Dedifferentiated amniotic fluid mesenchymal stem cell (primary cell): Measurements from ENCODE around the gene RPL14.
"Not testable (repeated sequence)": the region's sequence is repeated elsewhere in the genome, so short reads cannot be mapped to it uniquely, and the experiment has no call there.

Experiments
- DNase-seq: peaks from one replicate; pipeline ENCODE4 v3.0.0-alpha.2; 2016; ENCODE audit errors: extremely low spot score

The RPL14 gene

DNA sequence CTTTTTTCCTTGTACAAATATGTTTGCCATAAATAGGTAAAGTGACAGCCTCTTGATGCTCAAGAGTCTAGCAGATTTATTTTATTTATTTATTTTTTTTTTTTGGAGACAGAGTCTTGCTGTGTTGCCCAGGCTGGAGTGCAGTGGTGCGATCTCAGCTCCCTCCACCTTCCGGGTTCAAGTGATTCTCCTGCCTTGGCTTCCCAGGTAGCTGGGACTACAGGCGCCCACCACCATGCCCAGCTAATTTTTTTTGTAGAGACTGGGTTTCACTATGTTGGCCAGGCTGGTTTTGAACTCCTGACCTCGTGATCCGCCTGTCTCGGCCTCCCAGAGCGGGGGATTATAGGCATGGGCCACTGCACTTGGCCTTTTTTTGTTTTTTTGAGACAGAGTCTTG, 5.7 kb downstream of the RPL14 start:
- not testable (repeated sequence) for DNase-seq

DNA sequence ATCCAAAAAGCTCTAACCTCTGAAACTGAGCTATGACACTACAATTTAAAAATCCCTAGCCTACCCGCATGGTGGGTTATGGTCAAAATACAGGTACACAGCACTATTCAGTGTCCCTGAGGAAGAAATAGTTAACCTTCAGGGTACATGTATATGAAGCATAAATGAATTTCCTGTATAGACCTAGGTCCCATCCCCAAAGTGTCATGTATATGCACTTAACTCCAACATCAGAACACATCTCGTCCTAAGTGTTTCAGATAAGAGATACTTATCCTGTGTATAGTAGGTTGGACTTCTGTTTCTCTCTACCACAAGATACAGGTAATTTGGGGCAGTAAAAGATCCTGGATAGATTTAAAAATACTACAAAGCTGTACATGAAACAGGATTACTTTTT, 6.4 kb downstream of the RPL14 start:
- DNase-seq, result no peak

DNA sequence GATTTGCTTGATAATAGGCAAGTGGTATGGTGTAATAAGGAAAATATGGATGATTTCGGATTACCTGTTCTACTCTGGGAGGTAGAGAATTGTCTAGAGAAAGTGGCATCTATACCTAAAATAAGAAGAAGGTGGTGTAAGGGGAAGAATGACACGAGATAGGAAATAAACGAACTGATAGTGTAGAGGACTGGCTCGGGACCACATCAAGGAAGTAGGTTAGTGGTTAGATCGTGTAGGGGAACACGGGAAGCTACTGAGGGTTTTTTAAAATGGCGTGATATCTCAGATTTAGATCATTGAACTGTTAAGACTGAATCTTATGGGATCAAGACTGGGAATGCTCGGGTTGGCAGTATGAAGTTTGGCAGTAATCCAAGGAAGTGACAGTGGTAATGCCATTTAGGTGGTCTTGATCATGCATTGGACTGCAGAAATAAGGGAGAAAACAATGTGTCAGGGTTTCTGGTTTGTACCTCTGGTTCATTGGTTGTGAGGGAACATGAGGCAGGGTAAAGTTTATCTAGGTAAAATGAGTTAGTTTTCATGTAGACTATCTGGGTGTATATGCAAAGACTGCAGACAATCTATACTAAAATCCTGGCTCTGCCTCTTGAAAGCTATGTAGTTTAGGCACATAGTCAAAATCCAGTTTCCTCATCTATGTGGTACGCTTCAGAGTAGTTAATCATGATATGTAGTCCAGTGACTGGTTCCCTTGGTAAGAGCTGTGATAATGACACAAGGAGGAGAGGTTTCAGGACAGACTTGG, 7.4 kb downstream of the RPL14 start:
- DNase-seq, result no peak

DNA sequence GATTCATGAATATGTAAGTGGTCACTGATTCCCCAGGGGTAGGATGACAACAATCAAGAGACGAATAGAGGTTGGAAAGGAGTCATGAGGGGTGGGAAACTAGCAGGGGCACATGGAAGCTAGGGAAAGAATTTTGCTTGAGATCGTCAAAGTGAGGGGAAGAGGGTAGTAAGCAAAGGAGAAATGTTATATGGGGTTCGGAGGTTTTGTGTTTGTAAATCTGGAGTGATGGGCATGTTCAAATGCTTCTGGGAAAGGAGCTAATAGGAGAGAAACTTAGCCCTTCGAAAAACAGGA, 7.9 kb downstream of the RPL14 start:
- no peak for DNase-seq

DNA sequence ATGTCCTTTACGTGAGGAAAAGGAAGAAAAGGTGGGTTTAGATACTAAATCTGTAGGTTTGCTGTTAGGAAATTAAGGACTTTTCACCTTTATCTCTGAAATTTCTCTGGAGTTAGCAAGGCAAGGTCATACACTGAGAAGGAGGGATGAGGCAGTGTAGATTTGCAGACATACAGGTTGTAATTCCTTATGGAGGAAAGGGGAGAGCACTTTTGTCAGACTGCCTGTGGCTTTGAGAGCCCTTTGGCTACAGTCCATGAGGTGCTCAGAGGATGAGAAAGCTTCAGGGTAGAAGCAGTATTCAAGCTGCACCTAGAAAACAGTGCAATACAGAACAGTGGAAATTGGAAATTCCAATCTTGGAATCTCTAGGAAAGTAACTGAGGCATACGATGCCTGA, 8.3 kb downstream of the RPL14 start:
- no peak for DNase-seq

DNA sequence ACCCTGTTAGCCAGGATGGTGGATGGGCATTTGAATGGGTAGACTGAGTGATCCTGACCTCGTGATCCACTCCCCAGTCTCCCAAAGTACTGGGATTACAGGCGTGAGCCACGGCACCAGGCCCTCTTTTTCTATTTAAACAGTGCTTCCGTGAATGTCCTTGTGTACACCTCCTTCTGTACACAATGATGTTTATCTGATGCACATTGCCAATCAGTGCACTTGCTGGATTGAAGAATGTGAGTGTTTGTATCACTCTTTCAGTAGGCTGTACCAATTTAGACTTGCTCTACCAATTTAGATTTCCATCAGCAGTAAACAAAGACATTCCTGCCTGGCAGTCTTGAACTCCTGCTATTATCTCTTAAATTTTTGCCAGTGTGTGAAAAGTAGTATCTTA, 10.9 kb downstream of the RPL14 start:
- no peak for DNase-seq

DNA sequence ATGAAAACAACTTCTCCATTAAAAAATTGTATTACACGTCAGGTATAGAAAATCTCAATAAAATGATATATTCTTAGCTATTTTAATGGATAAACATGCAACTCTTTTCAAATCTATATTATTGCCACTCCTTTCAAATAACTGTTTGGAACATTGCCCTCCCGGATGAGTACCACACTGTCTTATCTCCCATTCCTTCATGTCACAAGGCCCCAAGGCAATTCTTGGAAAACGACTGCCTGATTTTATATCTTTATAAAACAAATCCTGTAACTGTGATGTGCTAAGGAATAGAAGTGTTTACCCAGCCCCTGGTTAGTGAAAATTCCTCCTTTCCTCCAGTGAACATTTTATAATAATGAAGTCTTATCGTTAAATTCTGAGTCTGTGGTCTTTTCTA, 13.6 kb downstream of the RPL14 start:
- DNase-seq, result no peak

DNA sequence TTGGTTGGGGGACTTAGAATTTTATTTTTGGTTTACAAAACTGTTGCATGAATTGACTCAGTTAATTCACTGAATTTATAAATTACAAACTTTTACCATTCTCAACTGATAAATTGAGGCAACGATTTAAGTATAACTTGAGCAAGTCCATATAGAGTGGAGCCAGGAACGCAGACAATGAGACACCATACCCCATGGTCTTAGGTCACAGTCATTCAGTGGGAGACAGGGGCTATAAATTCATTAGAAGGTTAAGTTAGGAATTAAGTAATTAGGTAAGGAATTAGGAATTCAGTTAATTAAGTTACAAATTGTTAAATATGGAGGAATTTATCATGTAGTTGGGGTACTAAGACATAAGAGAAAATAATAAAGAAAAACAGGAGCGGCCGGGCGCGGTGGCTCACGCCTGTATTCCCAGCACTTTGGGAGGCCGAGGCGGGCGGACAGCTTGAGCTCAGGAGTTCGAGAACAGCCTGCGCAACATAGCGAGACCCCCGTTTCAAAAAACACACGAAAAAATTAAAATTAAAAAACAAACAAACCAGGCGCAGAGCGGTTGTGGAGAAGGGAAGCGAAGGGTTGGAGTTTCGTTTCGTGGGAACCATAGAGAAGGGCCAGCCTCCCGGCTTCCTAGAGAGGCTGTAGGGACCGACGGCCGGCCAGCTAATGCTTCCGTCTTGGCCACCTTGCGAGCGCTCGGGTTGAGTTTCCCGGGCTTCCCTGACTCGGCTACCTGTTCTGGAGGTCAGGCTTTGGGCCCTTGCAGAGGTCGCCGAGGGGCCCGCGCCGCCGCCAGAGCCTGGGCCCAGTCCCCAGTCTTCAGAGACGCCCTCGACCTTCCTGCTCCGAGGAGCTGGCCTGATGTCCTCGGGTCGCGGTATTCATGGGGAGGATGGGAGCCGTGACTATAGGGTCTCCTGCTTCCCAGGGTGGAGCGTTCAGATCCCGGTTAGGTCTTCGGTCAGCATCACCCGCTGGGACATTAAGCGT, 19.6 kb downstream of the RPL14 start, which contains the start of gene ZNF619:
Gene ZNF619, plus strand, starts transcription at position 645 of the 993 bp plus-strand sequence. CDS start 858 bp downstream, outside the sequence.
- DNase-seq, result peak; percentile 56

DNA sequence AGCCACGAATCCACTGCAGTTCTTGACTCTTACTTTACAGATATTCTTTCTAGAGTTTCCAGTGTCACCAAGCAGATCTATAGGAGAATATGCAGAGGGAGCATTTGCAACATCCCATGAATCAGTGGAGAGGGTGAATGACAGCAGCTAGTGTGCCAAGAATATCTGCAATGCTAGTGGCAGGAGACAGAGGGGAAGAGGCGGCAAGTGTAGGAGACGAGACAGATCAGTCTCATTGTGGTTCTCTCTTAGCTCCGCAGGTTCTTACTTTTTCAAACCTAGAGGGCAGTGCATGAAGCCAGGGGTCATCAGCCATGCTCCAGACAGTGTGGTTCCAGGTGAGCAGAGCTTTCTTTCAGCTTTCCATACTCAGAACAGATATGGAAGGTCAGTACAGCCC, 20.5 kb downstream of the RPL14 start:
- DNase-seq, result no peak

DNA sequence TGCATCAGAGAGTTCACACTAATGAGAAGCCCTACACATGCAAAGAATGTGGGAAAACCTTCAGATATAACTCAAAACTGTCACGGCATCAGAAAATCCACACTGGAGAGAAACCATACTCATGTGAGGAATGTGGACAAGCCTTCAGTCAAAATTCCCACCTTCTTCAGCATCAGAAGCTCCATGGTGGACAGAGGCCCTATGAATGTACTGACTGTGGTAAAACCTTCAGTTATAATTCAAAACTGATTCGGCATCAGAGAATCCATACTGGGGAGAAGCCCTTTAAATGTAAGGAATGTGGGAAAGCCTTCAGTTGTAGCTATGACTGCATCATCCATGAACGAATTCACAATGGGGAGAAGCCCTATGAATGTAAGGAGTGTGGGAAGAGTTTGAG, 30.0 kb downstream of the RPL14 start:
- DNase-seq, result peak; percentile 14

DNA sequence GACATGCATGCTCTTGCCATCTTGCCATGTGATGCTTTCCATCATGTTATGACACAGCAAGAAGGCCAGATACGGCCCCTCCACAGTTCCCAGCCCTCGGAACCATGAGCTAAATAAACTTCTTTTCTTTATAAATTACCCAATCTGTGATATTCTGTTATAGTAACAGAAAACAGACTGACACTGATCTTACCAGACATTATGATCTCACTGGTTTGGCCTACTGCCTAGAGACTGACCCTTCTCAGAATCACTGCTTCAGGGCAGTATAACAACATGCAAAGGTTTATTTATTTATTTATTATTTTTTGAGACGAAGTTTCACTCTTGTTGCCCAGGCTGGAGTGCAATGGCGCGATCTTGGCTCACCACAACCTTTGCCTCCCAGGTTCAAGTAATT, 33.8 kb downstream of the RPL14 start:
- peak; percentile 14 for DNase-seq

DNA sequence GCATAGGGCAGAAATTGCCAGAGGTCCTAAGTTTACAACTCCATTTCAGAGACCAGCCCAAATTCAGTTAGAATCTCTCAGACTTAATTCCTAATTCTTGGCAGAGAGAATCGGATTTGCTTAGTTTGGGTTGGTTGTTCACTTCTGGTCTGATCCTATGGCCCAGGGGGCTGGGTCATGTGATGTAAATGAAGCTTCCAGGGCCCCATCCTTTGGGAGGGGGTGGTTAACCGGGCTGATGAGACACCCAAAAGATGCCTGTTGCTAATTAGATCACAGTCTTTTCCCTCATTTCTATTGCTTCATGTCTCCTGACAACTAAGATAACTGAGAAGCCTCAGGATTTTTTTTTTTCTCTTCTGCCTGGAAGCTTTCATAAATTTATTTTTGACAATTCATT, 37.6 kb downstream of the RPL14 start:
- DNase-seq, result peak; percentile 7

DNA sequence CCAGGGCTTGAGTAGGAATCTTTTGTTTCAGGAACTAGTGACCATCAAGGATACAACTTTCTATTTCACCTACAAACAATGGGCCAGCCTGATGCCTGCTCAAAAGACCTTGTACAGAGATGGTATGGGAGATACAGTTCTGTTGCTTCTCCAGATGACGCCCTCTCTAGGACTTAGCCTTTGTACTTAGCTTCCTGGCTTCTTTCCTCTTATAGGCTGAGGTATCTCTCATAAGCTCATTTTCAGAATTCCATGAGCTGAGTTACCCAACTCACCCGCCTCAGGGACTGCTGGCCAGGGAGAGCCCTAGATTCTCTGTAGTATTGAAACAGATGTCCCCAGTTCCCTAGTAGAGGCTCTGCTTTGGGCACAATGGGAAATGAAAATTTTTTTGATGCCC, 40.1 kb downstream of the RPL14 start:
- DNase-seq, result peak; percentile 10

DNA sequence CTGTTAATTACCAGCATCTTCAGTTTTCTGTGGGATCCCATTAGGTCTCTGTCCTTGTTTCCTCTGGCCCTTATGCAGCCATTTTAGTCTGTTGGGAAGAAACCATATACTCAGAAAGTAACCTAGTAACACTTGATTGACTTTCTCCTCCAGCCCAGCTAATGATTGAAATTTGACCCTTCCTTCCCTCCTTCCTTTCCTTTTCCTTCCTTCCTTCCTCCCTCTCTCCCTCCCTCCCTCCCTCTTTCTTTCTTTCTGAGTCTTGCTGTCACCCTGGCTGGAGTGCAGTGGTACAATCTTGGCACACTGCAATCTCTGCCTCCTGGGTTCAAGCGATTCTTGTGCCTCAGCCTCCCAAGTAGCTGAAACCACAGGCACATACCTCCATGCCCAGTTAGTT, 42.8 kb downstream of the RPL14 start:
- no peak for DNase-seq

DNA sequence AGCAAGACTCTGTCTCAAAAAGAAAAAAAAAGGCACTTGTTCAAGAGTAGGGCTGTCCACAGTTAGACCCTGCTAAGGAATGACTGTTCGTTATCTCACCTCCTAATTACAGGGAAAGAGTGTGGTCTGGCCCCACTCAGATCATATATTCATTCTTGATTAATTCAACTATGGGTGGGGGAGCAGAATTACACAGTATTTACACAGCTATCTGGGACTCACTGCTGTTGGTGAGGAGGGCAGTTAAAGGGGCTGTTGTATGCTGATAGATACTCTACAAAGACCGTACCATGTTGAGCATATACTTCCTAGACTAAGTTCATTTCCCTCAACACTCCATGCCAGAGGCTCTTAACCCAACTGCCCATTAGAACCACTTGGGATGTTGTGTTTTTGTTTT, 44.9 kb downstream of the RPL14 start:
- DNase-seq, result no peak

DNA sequence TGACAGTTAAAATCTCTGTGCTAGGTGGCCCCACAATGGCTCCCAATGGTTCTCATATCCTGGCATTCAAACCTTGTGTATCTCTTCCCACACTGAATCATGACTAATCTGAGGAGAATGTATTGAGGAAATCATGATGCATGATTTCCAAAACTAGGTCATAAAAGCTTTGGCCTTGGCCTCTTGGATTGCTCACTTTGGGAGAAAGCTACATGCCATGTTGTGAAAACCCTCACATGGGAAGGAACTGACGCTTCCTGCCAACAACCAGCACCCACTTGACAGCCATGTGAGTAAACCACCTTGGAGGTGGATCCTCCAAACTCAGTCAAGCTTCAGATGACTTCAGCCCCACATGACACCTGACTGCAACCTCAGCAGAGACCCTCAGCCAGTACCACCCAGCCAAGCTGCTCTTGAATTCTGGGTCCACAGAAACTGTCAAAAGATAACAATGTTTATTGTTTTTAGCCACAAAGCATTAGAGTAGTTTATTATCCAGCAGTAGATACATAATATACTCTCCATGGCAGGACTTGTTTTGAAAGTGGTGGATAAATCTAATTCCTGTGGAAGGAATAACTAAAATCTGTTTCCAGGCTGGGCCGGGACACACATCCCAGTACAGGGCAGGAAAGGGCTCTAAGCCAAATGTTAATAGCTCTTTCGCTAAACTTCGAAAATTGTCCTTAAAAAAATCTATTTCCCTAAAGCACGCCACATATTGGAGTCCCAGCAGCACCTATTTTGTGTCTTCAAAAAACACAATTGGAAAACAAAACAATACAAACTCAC, 47.7 kb downstream of the RPL14 start:
- peak; percentile 66 for DNase-seq

DNA sequence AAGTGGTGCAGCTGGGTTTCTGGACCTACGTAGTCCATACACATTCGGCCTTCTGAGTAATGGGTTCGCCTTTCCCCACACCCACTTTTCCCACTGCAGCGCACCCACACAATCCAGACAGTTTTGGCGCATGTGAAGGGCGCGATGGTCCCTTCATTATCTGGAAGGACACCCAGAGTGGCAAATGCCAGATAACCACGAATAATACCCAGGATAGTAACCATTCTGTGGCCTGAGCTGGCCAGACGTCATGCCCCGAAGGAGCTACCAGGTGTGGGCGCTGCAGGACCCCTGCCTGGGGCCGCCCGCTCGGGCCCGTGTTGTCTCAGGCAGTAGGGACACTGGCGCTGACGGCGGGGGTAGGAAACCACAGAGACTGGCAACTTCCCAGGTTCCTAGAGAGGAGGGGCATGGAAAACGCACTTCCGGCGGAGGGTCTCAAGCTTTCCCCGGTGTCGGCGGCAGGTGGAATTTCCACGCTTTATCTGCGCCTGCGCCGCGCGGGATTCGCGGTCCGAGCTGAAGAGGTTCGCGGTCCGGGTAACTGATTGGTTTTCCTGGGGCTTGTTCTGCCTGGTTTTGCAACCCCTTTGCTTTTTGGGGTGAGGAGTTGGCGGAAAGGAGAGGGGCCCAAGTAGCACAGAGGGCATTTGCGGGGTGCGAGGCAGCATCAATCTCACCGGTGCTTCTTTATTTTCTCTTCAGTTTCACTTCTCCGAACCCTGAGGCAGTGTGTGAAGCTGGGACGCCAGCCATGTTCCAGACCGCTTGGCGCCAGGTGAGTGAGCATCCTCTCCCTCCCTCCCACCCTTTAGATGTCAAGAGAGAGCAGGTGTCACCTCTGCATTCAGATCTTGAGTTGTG, 48.7 kb downstream of the RPL14 start, which contains the start of gene ZNF620:
Gene ZNF620, plus strand, starts transcription at position 441 of the 864 bp plus-strand sequence. Its CDS starts 314 bp downstream, at position 755.
- no peak for DNase-seq

DNA sequence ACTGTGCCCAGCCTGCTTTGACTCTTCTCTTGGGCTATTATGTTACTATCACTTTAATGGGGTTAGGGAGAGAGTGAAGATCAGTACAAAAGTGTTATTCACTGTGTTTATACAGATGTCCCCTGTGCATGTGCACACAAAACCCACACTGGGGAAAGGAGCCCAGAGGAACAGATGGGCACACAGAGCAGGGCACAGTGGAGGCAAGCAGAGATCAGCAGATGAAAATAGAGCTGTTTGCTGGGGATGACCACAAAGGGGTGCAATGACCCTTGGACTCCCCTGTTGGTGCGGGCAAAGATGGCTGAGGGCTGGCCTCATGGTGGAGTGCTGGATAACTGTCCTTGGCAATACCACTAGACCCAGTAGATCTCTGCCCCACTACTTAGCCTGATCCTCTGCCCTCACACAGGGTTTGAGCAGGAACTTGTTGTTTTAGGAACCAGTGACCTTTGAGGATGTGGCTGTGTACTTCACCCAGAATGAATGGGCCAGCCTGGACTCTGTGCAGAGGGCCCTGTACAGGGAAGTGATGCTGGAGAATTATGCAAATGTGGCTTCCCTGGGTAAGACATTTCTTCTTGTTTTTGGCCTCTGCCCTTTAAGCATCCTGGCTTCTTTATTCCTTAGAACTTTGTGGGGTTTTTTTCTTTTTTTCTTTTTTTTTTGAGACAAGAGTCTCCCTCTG, 54.0 kb downstream of the RPL14 start:
- no peak for DNase-seq

DNA sequence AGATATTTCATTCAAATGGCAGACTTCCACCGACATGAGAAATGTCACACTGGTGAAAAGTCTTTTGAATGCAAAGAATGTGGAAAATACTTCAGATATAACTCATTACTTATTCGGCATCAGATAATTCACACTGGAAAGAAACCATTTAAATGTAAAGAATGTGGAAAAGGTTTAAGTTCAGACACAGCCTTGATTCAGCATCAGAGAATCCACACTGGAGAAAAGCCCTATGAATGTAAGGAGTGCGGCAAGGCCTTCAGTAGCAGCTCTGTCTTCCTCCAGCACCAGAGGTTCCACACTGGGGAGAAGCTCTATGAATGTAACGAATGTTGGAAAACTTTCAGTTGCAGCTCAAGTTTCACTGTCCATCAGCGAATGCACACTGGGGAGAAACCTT, 59.1 kb downstream of the RPL14 start:
- DNase-seq, result peak; percentile 30

DNA sequence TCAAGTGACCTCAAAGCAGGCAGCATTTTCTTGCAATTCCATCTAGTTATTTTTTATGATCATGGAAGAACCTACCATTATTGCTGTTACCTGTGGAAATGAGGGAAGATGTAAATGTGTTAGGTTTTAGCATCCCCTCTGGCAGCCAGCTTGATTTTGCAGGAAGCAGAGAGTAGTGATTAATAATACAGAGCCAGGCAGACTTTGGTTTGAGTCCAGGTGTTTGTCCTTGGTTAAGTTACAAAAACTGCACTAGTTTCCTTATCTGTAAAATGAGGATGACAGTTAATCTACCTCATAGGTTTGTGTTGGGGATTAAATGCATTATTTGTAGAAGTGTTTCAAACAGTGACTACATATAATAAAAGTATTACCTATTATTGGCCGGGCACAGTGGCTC, 60.9 kb downstream of the RPL14 start:
- no peak for DNase-seq
